K562 (cell line): Measurements from ENCODE around the gene MAB21L2. TPM values are rescaled to one million over a fixed set of nuclear protein-coding genes. Genes with fewer than 3 reads are reported as not detected.

Experiments used
- ATAC-seq: fragments of 200-7000 bp; cut with Tn5 transposase; 3 replicates; pipeline ENCODE4 v1.9.1; 2020; ENCODE audit warnings: moderate library complexity
- BruUV-seq: library from RNA; stranded (reverse); fragments of 400-500 nt; replicated peaks from 2 replicates; lab custom pipeline; 2021; lab: Mats Ljungman, UMichigan
- CTCF ChIA-PET: fragments of 300-600 bp; formaldehyde crosslinking; extraction: SDS; loops from one replicate; lab custom pipeline; 2021; ENCODE audit warnings: low intra/inter-chr PET ratio; lab: Yijun Ruan, JAX
- POLR2A ChIA-PET: fragments of 300-600, 350-650 bp; sonication (Branson Sonifier 250); formaldehyde crosslinking; extraction: SDS; loops from one replicate; lab custom pipeline; 2021; ENCODE audit warnings: antibody characterized with exemption, inconsistent platforms; lab: Yijun Ruan, JAX
- DNase-seq, 4 experiments: peaks; one replicate each; pipeline versions ENCODE4 v3.0.0 to v3.0.0-alpha.2; 2011 to 2018; ENCODE audit warnings: low spot score in 3 of 4, mixed read lengths in 3 of 4; ENCODE audit errors: extremely low read depth in 1 of 4
- FAIRE-seq: peaks from 2 replicates; lab custom pipeline; 2011; peaks lifted over from hg19 to GRCh38; lab: Jason Lieb, UNC
- H2AFZ ChIP-seq: 2 replicates; pipeline ENCODE4 v1.6.0; 2011; ENCODE audit warnings: low read depth, low read length, control low read depth, inconsistent platforms
- H3K27ac ChIP-seq: fragments of 200-600 bp; 3 replicates; pipeline ENCODE4 v1.8.0; 2011; ENCODE audit warnings: low read depth, mild to moderate bottlenecking, control low read depth, inconsistent platforms, low read length, moderate library complexity, mixed read lengths; ENCODE audit errors: extremely low read depth
- H3K27me3 ChIP-seq, 2 experiments: fragments of 300-600 bp in 1 of 2; 2 replicates in 1 of 2; 3 replicates in 1 of 2; pipeline versions ENCODE4 v1.6.0 to v1.8.0; 2011; ENCODE audit warnings: inconsistent platforms in 2 of 2, low read length in 2 of 2, mild to moderate bottlenecking in 1 of 2, mixed read lengths in 1 of 2, moderate library complexity in 1 of 2; ENCODE audit not compliant: control insufficient read depth in 2 of 2, insufficient read depth in 2 of 2
- H3K36me3 ChIP-seq: fragments of 300-600 bp; 3 replicates; pipeline ENCODE4 v1.8.0; 2011; ENCODE audit warnings: mild to moderate bottlenecking, low read length, inconsistent platforms; ENCODE audit not compliant: control insufficient read depth, insufficient read depth
- H3K4me1 ChIP-seq, 2 experiments: fragments of 200-600 bp in 1 of 2; replicated peaks in 1 of 2; 2 replicates in 1 of 2; 3 replicates in 1 of 2; pipeline versions ENCODE4 v1.5.1 to v1.8.0; 2011; ENCODE audit warnings: inconsistent platforms in 2 of 2, low read length in 2 of 2, mild to moderate bottlenecking in 1 of 2, mixed read lengths in 1 of 2, moderate library complexity in 1 of 2; ENCODE audit not compliant: control insufficient read depth in 2 of 2, insufficient read depth in 2 of 2
- H3K4me2 ChIP-seq: 2 replicates; pipeline ENCODE4 v1.6.1; 2011; ENCODE audit warnings: low read length, control low read depth, inconsistent platforms, mixed read lengths; ENCODE audit not compliant: insufficient read depth
- H3K4me3 ChIP-seq: fragments of 200-600 bp; sonication (generic), shearing (Covaris generic); 2 replicates; pipeline ENCODE4 v1.5.1; 2016; ENCODE audit warnings: control low read depth, inconsistent platforms
- H3K79me2 ChIP-seq: fragments of 200-600 bp; 3 replicates; pipeline ENCODE4 v1.8.0; 2011; ENCODE audit warnings: low read length, inconsistent platforms; ENCODE audit not compliant: control insufficient read depth, insufficient read depth
- H3K9ac ChIP-seq, 2 experiments: 2 replicates each; pipeline versions ENCODE4 v1.6.0 to v1.6.1; 2011; ENCODE audit warnings: low read depth in 2 of 2, low read length in 2 of 2, control low read depth in 1 of 2, inconsistent platforms in 1 of 2, mild to moderate bottlenecking in 1 of 2, mixed read lengths in 1 of 2; ENCODE audit not compliant: insufficient read depth in 1 of 2
- H3K9me1 ChIP-seq: one replicate; pipeline ENCODE4 v1.6.0; 2011; ENCODE audit warnings: inconsistent platforms, mild to moderate bottlenecking, low read length, moderate library complexity; ENCODE audit not compliant: control insufficient read depth, insufficient read depth
- H3K9me3 ChIP-seq: replicated peaks from 2 replicates; pipeline ENCODE4 v1.5.1; 2011; ENCODE audit warnings: low read depth, low read length, inconsistent platforms; ENCODE audit not compliant: control insufficient read depth, insufficient read depth
- H4K20me1 ChIP-seq: replicated peaks from 2 replicates; pipeline ENCODE4 v1.6.1; 2011; ENCODE audit warnings: low read length, inconsistent platforms, mixed read lengths; ENCODE audit not compliant: control insufficient read depth, insufficient read depth
- C11orf30 ChIP-seq: fragments of 450-650 bp; IDR thresholded peaks from 2 replicates; pipeline ENCODE4 v1.6.1; 2016; ENCODE audit warnings: low read depth, mild to moderate bottlenecking
- CEBPB ChIP-seq: fragments of 450-650 bp; IDR thresholded peaks from 2 replicates; pipeline ENCODE4 v1.6.1; 2016; ENCODE audit warnings: missing genetic modification characterization, missing compliant biosample characterization
- CEBPG ChIP-seq, 3 experiments: fragments of 200-800 bp in 1 of 3; sonication (Bioruptor generic) in 1 of 3; sonication (generic) in 1 of 3; formaldehyde crosslinking in 1 of 3; IDR thresholded peaks in 2 of 3; conservative IDR thresholded peaks in 1 of 3; 2 replicates each; pipeline versions ENCODE4 v1.6.1 to v1.8.0; 2016 to 2022; ENCODE audit warnings: missing compliant biosample characterization in 2 of 3, missing genetic modification characterization in 2 of 3, mild to moderate bottlenecking in 1 of 3, missing genetic modification reagents in 1 of 3
- GATAD2B ChIP-seq: fragments of 450-650 bp; IDR thresholded peaks from 2 replicates; pipeline ENCODE4 v1.6.1; 2017; ENCODE audit warnings: mild to moderate bottlenecking, borderline replicate concordance
- ILF3 ChIP-seq: fragments of 450-650 bp; IDR thresholded peaks from 2 replicates; pipeline ENCODE4 v1.6.1; 2018; ENCODE audit warnings: antibody characterized with exemption, mild to moderate bottlenecking, moderate library complexity, borderline replicate concordance
- MAFF ChIP-seq: IDR thresholded peaks from 2 replicates; pipeline ENCODE4 v1.6.1; 2012; ENCODE audit warnings: low read length, improper control_type of control experiment
- MAFG ChIP-seq: fragments of 450-650 bp; conservative IDR thresholded peaks from 2 replicates; pipeline ENCODE4 v1.6.1; 2016; ENCODE audit warnings: missing genetic modification characterization, missing compliant biosample characterization
- MAFK ChIP-seq: IDR thresholded peaks from 2 replicates; pipeline ENCODE4 v1.6.1; 2011; ENCODE audit warnings: low read length, improper control_type of control experiment
- YY1 ChIP-seq, 3 experiments: IDR thresholded peaks; 2 replicates each; pipeline ENCODE4 v1.6.1; 2011; ENCODE audit warnings: low read length in 2 of 3, mild to moderate bottlenecking in 2 of 3, moderate library complexity in 2 of 3, borderline replicate concordance in 1 of 3, control low read depth in 1 of 3, low read depth in 1 of 3; ENCODE audit not compliant: insufficient read depth in 3 of 3, insufficient replicate concordance in 2 of 3, control insufficient read depth in 1 of 3, insufficient read length in 1 of 3; ENCODE audit errors: extremely low read depth in 1 of 3
- ZNF175 ChIP-seq: fragments of 200-800 bp; sonication (Bioruptor generic); IDR thresholded peaks from 2 replicates; pipeline ENCODE4 v1.6.1; 2016; ENCODE audit warnings: low read depth, mild to moderate bottlenecking, missing genetic modification characterization, missing compliant biosample characterization
- ZNF316 ChIP-seq: fragments of 450-650 bp; IDR thresholded peaks from 2 replicates; pipeline ENCODE4 v1.6.1; 2016
- ZNF57 ChIP-seq: fragments of 450-650 bp; formaldehyde crosslinking; IDR thresholded peaks from 2 replicates; pipeline ENCODE4 v1.4.0; 2020; ENCODE audit warnings: mild to moderate bottlenecking, moderate library complexity
- ZNF668 ChIP-seq: fragments of 250-450 bp; sonication (Bioruptor Pico); IDR thresholded peaks from 2 replicates; pipeline ENCODE4 v1.8.0; 2022; ENCODE audit warnings: mild to moderate bottlenecking, inconsistent platforms
- ZNF766 ChIP-seq: fragments of 200-800 bp; sonication (Bioruptor generic); conservative IDR thresholded peaks from 2 replicates; pipeline ENCODE4 v1.6.1; 2016; ENCODE audit warnings: missing genetic modification characterization, missing compliant biosample characterization
- in situ Hi-C: fragments of 300-500 bp; cut with MboI; formaldehyde crosslinking; loops from 4 replicates; pipeline ENCODE4 v1.15.0; 2018; ENCODE audit warnings: inconsistent platforms, mixed read lengths
- intact Hi-C: fragments of 100-400 bp; cut with micrococcal nuclease; formaldehyde crosslinking; loops from 2 replicates; pipeline ENCODE4 v1.14.2; 2022
- polyA plus RNA-seq, 8 experiments: library from polyadenylated mRNA; depleted of rRNA in 4 of 8; stranded (reverse) in 5 of 8; unstranded in 3 of 8; fragments of >200 nt; fragmentation: Nextera tagmentation in 2 of 8; fragmentation: Illumina TruSeq in 1 of 8; extraction: Ambion mirVana in 2 of 8; extraction: Trizol in 1 of 8; gene quantifications; 2 replicates each; pipeline versions ENCODE4 v1.2.1 to v1.2.3, GENCODE V29; 2011 to 2014; ENCODE audit warnings: inconsistent platforms in 1 of 8, missing spikeins in 1 of 8
- total RNA-seq, 7 experiments: library from RNA; depleted of rRNA in 6 of 7; stranded (reverse); fragments of >200 nt in 6 of 7; fragmentation: Illumina TruSeq in 2 of 7; extraction: Trizol in 2 of 7; gene quantifications; 2 replicates each; pipeline versions ENCODE4 v1.2.1 to v1.2.3, GENCODE V29; 2011 to 2021; ENCODE audit warnings: low replicate concordance in 1 of 7

MAB21L2 gene
- total and polyA plus RNA-seq, 9 of the 15 experiments (the other 6 are each of a cell fraction or from before 2014, with no cell fraction given): not detected

DNA sequence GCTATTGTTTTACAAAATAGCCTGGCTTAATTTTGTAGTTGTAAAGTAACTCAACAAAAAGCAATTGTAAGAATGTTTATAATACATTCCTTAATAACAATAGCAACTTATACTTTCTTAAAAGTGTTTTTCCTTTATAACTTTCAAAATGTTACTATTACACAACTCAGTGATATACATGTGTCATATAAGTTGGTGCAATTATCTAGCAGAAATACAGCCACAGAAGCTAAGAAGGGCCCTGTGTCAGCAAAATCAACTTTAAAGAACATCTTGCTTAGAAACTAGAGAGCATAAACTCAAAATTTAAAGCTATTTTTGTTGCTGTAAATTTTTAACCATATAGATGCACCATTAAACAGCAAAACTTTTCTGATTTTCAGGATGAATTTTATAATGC, 41.4 kb upstream of the MAB21L2 start:
- H3K79me2 ChIP-seq: no peaks in the 10 kb centered on the region
- FAIRE-seq: no peak
- H3K4me2 ChIP-seq: no peak overlapping the region; the same call in 1 of the 2 replicates
- no peak for DNase-seq
- H3K36me3 ChIP-seq: no peaks in the 10 kb centered on the region
- no peaks in the 10 kb centered on the region for H3K27me3 ChIP-seq
- H3K4me1 ChIP-seq: peaks cover 13 to 31% of the 10 kb centered on the region in 2 experiments; a peak in 4 of 5 replicates
- no peaks in the 10 kb centered on the region for H3K9me1 ChIP-seq
- no TSS peak for BruUV-seq
- intact Hi-C loops (loop anchor here (2.0 to 5.0 kb wide), 2 partner anchors 32 to 223 kb away; no protein-coding TSS in a partner anchor), in situ Hi-C loops (no loop called here)
- peak overlapping the region; percentile 67; the same call in 1 of the 2 replicates for H2AFZ ChIP-seq
- no peak for TF ChIP-seq GATAD2B
- peak; percentile 53 for TF ChIP-seq C11orf30
- peak; percentile 75 for TF ChIP-seq CEBPB
- 0 out of 2 replicates have a peak, but pooled peaks have one; percentile 32 for TF ChIP-seq ZNF175 (CRISPR knock-in tag)
- 0 out of 2 replicates have a peak, but pooled peaks have one; percentile 27 for TF ChIP-seq ZNF668
- no peak for TF ChIP-seq CEBPG (CRISPR knock-in tag; IDR thresholded peaks at IDR 0.05)
- TF ChIP-seq CEBPG (tag; conservative IDR thresholded peaks at IDR 0.05 in 1 of 2, IDR thresholded peaks at IDR 0.05 in 1 of 2): peak; percentile 33 to 71; a peak in 3 of 4 replicates
- TF ChIP-seq MAFF: peak; percentile 45; the same call in 1 of the 2 replicates
- no peak for TF ChIP-seq ZNF766 (CRISPR knock-in tag)
- TF ChIP-seq YY1 (IDR thresholded peaks at IDR 0.05; ENCODE audit: borderline replicate concordance in 1 of 3, control insufficient read depth in 1 of 3, extremely low read depth in 1 of 3, insufficient read depth in 3 of 3, insufficient read length in 1 of 3, insufficient replicate concordance in 2 of 3, low read depth in 1 of 3, low read length in 2 of 3): no peak
- TF ChIP-seq ILF3: no peak
- peak; percentile 53 for TF ChIP-seq MAFG (tag)
- peak; percentile 25; the same call in 1 of the 2 replicates for TF ChIP-seq MAFK
- TF ChIP-seq ZNF316: peak; percentile 60
- no peak for TF ChIP-seq ZNF57 (CRISPR knock-in tag)
- H3K4me3 ChIP-seq: no peak overlapping the region
- no peaks in the 10 kb centered on the region for H3K9me3 ChIP-seq
- peak overlapping the region in 1 of 2 experiments; percentile 46; a peak in 2 of 4 replicates for H3K9ac ChIP-seq
- H3K27ac ChIP-seq: peak overlapping the region; percentile 71
- no peaks in the 10 kb centered on the region for H4K20me1 ChIP-seq
- POLR2A ChIA-PET: interaction anchor here (0.6 to 1.1 kb wide), 2 partner anchors 12 to 32 kb away, joined by 4 read pairs; no protein-coding TSS in a partner anchor
- peak; percentile 8 for ATAC-seq
- CTCF ChIA-PET: no interaction called here
